GM06990 (cell line): Measurements from ENCODE around the gene PSMB10.

ENCODE experiments used
- DNase-seq: peaks from one replicate; pipeline ENCODE4 v3.0.0-alpha.2; 2011; ENCODE audit not compliant: insufficient read length; ENCODE audit errors: extremely low read depth
- H3K27me3 ChIP-seq: replicated peaks from 2 replicates; pipeline ENCODE4 v1.6.0; 2011; ENCODE audit warnings: low read length; ENCODE audit not compliant: control insufficient read depth, insufficient read depth
- H3K36me3 ChIP-seq: 2 replicates; pipeline ENCODE4 v1.5.1; 2011; ENCODE audit warnings: low read length; ENCODE audit not compliant: control insufficient read depth, insufficient read depth
- H3K4me3 ChIP-seq: replicated peaks from 2 replicates; pipeline ENCODE4 v1.5.1; 2011; ENCODE audit warnings: low read depth, mild to moderate bottlenecking, control low read depth, low read length
- TF ChIP-seq, protein P1 (sequence below): IDR thresholded peaks from 2 replicates; pipeline ENCODE4 v1.5.1; 2011; ENCODE audit warnings: low read length, control low read depth, mild to moderate bottlenecking, inconsistent platforms; ENCODE audit not compliant: insufficient read depth, poor library complexity, severe bottlenecking

Gene PSMB10

GRCh38 chr16:67964477-67965131, 28.0 kb upstream of the PSMB10 start:
- Histone ChIP-seq H3K36me3 (peaks cover 29% of the 10 kb centered on the region), H3K4me3 (no peak overlapping the region), H3K27me3 (no peaks in the 10 kb centered on the region)
- TF ChIP-seq, protein P1, sequence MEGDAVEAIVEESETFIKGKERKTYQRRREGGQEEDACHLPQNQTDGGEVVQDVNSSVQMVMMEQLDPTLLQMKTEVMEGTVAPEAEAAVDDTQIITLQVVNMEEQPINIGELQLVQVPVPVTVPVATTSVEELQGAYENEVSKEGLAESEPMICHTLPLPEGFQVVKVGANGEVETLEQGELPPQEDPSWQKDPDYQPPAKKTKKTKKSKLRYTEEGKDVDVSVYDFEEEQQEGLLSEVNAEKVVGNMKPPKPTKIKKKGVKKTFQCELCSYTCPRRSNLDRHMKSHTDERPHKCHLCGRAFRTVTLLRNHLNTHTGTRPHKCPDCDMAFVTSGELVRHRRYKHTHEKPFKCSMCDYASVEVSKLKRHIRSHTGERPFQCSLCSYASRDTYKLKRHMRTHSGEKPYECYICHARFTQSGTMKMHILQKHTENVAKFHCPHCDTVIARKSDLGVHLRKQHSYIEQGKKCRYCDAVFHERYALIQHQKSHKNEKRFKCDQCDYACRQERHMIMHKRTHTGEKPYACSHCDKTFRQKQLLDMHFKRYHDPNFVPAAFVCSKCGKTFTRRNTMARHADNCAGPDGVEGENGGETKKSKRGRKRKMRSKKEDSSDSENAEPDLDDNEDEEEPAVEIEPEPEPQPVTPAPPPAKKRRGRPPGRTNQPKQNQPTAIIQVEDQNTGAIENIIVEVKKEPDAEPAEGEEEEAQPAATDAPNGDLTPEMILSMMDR = no peak
- no peak for DNase-seq

- H3K4me3 ChIP-seq = no peak overlapping the region
- no peak for DNase-seq
- TF ChIP-seq, protein P1 = no peak
- H3K27me3 ChIP-seq = no peaks in the 10 kb centered on the region
- peaks cover 35% of the 10 kb centered on the region for H3K36me3 ChIP-seq
These were observed 27.1 kb upstream of the PSMB10 start for GRCh38 chr16:67963662-67964321.

DNA sequence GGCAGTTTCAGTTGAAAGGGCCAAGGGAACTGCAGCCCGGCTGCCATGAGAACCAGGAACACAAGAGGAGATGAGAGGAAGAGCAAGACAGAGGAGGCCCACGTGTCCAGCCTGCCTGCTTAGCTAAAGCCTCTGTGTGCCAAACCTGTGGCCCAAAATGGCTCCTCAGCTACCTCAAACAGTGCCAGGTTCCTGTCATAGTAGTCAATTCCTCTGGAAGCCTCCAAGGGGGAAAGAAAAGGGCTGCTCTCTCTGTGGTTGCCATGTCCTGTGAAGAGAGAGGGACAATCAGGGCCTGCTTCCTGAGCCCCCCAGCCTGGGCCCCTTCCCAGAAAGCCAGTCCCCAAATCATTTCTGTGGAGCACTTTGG, 26.6 kb upstream of the PSMB10 start:
- Histone ChIP-seq H3K36me3 (peaks cover 39% of the 10 kb centered on the region), H3K4me3 (no peak overlapping the region), H3K27me3 (no peaks in the 10 kb centered on the region)
- no peak for DNase-seq
- TF ChIP-seq, protein P1 = no peak

- Histone ChIP-seq H3K36me3 (peaks cover 45% of the 10 kb centered on the region), H3K4me3 (no peak overlapping the region), H3K27me3 (no peaks in the 10 kb centered on the region)
- TF ChIP-seq, protein P1 = no peak
- no peak for DNase-seq
These were observed 25.5 kb upstream of the PSMB10 start for GRCh38 chr16:67962135-67962534.

GRCh38 chr16:67961551-67961957, 24.9 kb upstream of the PSMB10 start:
- Histone ChIP-seq H3K4me3 (no peak overlapping the region), H3K36me3 (peaks cover 45% of the 10 kb centered on the region), H3K27me3 (no peaks in the 10 kb centered on the region)
- DNase-seq = no peak
- TF ChIP-seq, protein P1 = no peak
